Subcutaneous adipose tissue (tissue), 4 donors: ENCODE measurements around the gene RAE1. TPM values are rescaled to one million over a fixed set of nuclear protein-coding genes. Genes with fewer than 3 reads are reported as not detected.

Source experiments
- total RNA-seq, 4 donors: library from RNA; depleted of rRNA; stranded (reverse); fragments of >200 nt; gene quantifications; one replicate each; pipeline ENCODE4 v1.1.0, GENCODE V29; 2016
- TF ChIP-seq, protein P1 (sequence below): fragments of 450-650 bp; IDR thresholded peaks from one replicate; pipeline ENCODE4 v1.5.1; 2016; ENCODE audit warnings: low read depth, mild to moderate bottlenecking, control low read depth, antibody characterized with exemption, moderate library complexity

The RAE1 gene
- 10 to 100 TPM; 13.9 to 39.5 (median 16.4) TPM for total RNA-seq

- TF ChIP-seq, protein P1, sequence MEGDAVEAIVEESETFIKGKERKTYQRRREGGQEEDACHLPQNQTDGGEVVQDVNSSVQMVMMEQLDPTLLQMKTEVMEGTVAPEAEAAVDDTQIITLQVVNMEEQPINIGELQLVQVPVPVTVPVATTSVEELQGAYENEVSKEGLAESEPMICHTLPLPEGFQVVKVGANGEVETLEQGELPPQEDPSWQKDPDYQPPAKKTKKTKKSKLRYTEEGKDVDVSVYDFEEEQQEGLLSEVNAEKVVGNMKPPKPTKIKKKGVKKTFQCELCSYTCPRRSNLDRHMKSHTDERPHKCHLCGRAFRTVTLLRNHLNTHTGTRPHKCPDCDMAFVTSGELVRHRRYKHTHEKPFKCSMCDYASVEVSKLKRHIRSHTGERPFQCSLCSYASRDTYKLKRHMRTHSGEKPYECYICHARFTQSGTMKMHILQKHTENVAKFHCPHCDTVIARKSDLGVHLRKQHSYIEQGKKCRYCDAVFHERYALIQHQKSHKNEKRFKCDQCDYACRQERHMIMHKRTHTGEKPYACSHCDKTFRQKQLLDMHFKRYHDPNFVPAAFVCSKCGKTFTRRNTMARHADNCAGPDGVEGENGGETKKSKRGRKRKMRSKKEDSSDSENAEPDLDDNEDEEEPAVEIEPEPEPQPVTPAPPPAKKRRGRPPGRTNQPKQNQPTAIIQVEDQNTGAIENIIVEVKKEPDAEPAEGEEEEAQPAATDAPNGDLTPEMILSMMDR, result no peak
Measured at GRCh38 chr20:57351042-57351783, at the start of gene RAE1. RAE1 (plus strand) TSS chr20:57351255; CDS start chr20:57354039, 2,784 bp downstream.

GRCh38 chr20:57306747-57307146 is 44.3 kb upstream of the RAE1 start:
- TF ChIP-seq, protein P1, result no peak

- TF ChIP-seq, protein P1, result no peak
Measured at GRCh38 chr20:57308451-57309271, 42.4 kb upstream of the RAE1 start.

GRCh38 chr20:57309544-57310115 is 41.4 kb upstream of the RAE1 start:
- TF ChIP-seq, protein P1, result no peak

GRCh38 chr20:57310821-57311514 is 40.1 kb upstream of the RAE1 start:
- TF ChIP-seq, protein P1, result no peak

DNA sequence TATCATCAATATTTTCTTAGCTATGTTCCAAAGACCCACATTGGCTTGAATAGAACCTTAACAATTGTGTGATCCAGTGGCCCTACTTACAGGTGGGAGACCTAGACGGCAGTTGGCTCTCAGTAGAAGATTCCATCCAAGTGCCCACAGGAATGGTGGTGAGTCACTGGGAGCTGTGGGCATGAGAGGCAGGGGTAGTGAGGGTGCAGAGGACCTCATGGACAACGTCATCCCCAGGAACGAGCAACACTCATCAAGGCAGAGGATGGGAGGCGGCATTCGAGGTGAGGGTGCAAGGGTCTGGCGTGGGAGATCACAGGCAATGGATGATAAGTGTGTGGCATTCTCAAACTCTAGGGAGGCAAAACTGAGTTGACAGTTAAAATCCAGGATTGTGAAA is 38.9 kb upstream of the RAE1 start:
- TF ChIP-seq, protein P1, result no peak

GRCh38 chr20:57313230-57313629 is 37.8 kb upstream of the RAE1 start:
- TF ChIP-seq, protein P1, result no peak
